Measurements from ENCODE around the gene CNTNAP2.

Gene CNTNAP2

GRCh38 chr7:147857152-147858140, 1740.8 kb downstream of the CNTNAP2 start:
- DNase-seq (ENCODE audit: low read depth) = no peak

GRCh38 chr7:147858421-147858820, 1741.8 kb downstream of the CNTNAP2 start:
- no peak for DNase-seq (ENCODE audit: low read depth)

GRCh38 chr7:147859033-147859432, 1742.4 kb downstream of the CNTNAP2 start:
- no peak for DNase-seq (ENCODE audit: low read depth)

GRCh38 chr7:147859486-147859885, 1742.9 kb downstream of the CNTNAP2 start:
- DNase-seq (ENCODE audit: low read depth) = no peak

- no peak for DNase-seq (ENCODE audit: low read depth)
These were observed 1744.6 kb downstream of the CNTNAP2 start for GRCh38 chr7:147861058-147861716.

- DNase-seq (ENCODE audit: low read depth) = no peak
These were observed 1745.3 kb downstream of the CNTNAP2 start for GRCh38 chr7:147861945-147862344.

GRCh38 chr7:147869456-147869855, 1752.9 kb downstream of the CNTNAP2 start:
- no peak for DNase-seq (ENCODE audit: low read depth)

- DNase-seq (ENCODE audit: low read depth) = no peak
These were observed 1762.5 kb downstream of the CNTNAP2 start for GRCh38 chr7:147878912-147879661.

GRCh38 chr7:147885869-147886268, 1769.3 kb downstream of the CNTNAP2 start:
- no peak for DNase-seq (ENCODE audit: low read depth)

GRCh38 chr7:147894271-147894670, 1777.7 kb downstream of the CNTNAP2 start:
- no peak for DNase-seq (ENCODE audit: low read depth)

GRCh38 chr7:147896121-147896520, 1779.5 kb downstream of the CNTNAP2 start:
- DNase-seq (ENCODE audit: low read depth) = no peak

GRCh38 chr7:147903536-147904218, 1787.1 kb downstream of the CNTNAP2 start:
- DNase-seq (ENCODE audit: low read depth) = no peak

- DNase-seq (ENCODE audit: low read depth) = no peak
These were observed 1787.6 kb downstream of the CNTNAP2 start for GRCh38 chr7:147904219-147904576.

- DNase-seq (ENCODE audit: low read depth) = no peak
These were observed 1793.0 kb downstream of the CNTNAP2 start for GRCh38 chr7:147909431-147910148.

GRCh38 chr7:147911201-147911601, 1794.6 kb downstream of the CNTNAP2 start:
- DNase-seq (ENCODE audit: low read depth) = no peak

GRCh38 chr7:147912291-147912690, 1795.7 kb downstream of the CNTNAP2 start:
- no peak for DNase-seq (ENCODE audit: low read depth)

- no peak for DNase-seq (ENCODE audit: low read depth)
These were observed 1796.5 kb downstream of the CNTNAP2 start for GRCh38 chr7:147912946-147913638.

GRCh38 chr7:147915781-147916180, 1799.2 kb downstream of the CNTNAP2 start:
- no peak for DNase-seq (ENCODE audit: low read depth)

- no peak for DNase-seq (ENCODE audit: low read depth)
These were observed 1800.0 kb downstream of the CNTNAP2 start for GRCh38 chr7:147916573-147916972.

GRCh38 chr7:147923841-147924240, 1807.2 kb downstream of the CNTNAP2 start:
- no peak for DNase-seq (ENCODE audit: low read depth)

GRCh38 chr7:147937428-147937827, 1820.8 kb downstream of the CNTNAP2 start:
- DNase-seq (ENCODE audit: low read depth) = no peak
